Panc1 (cell line): ENCODE results near the gene MYLIP.

Experiments used
- CTCF ChIP-seq: fragments of 450-650 bp; IDR thresholded peaks from 2 replicates; pipeline ENCODE4 v1.5.1; 2017; ENCODE audit warnings: mild to moderate bottlenecking
- POLR2AphosphoS5 ChIP-seq: IDR thresholded peaks from 2 replicates; pipeline ENCODE4 v1.6.1; 2012; ENCODE audit warnings: mild to moderate bottlenecking, low read depth, low read length, moderate library complexity
- REST ChIP-seq, 2 experiments: IDR thresholded peaks; 2 replicates each; pipeline ENCODE4 v1.6.1; 2011 to 2012; ENCODE audit warnings: low read depth in 2 of 2, control low read depth in 1 of 2, low read length in 1 of 2, mild to moderate bottlenecking in 1 of 2, moderate library complexity in 1 of 2; ENCODE audit not compliant: insufficient read depth in 1 of 2

GRCh38 chr6:16163066-16163465 is 34.2 kb downstream of the MYLIP start:
- TF ChIP-seq CTCF, result no peak
- no peak for TF ChIP-seq REST (IDR thresholded peaks at IDR 0.05; ENCODE audit: insufficient read depth in 1 of 2, low read depth in 2 of 2, low read length in 1 of 2)
- TF ChIP-seq POLR2AphosphoS5, result no peak
